NCI-H2196 treated with DMSO at 0.1 percent for 48 hours (cell line): ENCODE results near the gene FNDC3B.

Experiments used
- DNase-seq: peaks from one replicate; lab custom pipeline; 2025; ENCODE audit not compliant: unreplicated experiment; lab: John Stamatoyannopoulos, UW

FNDC3B gene

DNA sequence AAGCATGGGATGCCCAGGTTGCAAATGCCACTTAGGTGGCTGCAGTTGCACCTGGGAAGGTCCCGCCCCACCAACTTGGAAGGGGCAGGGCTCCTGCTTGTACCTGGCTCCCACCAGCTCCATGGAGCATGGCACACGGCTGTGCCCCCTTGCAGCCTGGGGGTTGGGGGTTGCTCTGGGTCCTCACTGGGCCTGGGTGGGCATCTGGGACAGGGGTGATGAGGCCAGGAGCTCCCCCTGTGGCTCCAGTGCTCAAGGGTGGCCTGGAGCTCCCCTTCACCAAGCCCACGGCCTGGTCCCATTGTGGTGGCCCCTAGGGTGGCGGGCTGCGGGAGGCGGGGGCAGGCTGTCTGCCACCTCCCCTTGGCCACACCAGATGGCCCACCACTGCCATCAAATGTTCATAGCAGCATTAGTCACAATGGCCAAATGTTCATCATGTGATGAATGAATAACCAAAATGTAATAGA, 372.1 kb downstream of the FNDC3B start:
- DNase-seq: no peak

DNA sequence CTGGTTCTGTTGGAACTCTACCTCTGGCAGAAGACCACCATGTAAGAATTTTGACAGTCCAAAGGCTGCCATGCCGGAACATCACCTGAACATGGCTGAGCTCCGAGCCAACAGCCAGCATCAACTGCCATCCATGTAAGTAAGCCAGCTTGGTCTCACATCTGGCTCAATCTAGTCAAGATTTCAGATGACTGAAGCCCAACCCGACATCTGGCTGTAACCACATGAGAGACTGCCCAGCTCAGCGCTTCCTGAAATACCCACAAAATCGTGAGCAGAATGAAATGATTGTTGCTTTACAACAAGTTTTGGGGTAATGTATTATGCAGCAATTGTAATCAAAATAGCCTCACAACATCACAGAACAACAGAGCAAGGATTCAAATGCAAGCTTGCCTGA, 375.9 kb downstream of the FNDC3B start:
- no peak for DNase-seq

DNA sequence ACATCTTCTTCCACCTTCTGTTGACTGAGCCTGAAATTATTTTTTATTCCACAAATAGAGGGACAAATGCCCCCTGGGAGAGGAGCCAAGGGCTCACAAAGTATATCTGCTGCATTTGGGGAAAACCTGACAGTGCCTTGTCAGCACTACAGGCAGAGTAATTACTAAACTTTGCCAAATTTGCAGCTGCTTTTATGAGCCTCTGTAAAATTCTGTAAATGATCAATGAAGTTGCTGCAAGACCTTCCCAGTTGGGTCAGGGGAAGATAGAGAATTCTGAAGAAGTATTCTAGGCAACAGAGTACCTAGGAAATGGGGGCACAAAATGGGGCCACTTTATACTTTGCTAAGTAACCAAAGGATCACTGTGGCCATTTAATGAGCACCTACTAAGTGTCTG, 398.3 kb downstream of the FNDC3B start:
- no peak for DNase-seq

DNA sequence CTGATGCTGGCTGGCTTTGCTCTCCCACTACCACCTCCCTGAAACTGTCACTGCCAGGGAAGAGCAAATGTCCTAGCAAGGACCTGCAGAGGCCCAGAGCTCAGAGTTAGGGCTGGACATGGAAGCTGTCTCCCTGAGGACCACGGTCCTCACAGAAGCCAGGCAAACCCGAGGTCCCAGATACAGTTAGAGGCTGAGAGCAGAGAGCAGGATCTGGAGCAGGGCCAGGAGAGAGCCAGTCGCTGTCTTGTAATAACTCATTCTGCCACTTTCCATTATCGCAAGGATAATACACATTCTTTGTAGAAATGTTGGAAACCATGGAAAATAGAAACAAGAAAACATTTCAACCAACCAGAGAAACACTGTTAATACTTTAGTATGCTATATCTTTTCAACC, 398.8 kb downstream of the FNDC3B start:
- DNase-seq: no peak

DNA sequence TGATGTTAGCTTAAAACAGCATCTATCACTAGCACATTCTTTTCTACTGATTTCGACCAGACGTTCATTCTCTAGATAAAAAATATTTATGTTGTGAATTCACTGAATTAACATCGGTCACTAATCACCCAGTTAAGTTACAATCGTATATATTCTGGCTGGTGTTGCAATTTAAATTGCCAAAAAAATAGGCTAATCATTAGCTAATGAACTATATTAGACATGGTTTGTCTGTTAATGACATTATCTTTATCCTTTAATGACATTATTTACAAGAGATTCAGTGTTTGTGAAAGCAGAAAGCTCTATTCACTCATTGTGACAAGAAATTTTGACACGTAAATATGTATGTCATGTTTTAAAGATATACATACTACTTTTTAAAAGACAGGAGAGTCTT, 402.2 kb downstream of the FNDC3B start:
- no peak for DNase-seq

DNA sequence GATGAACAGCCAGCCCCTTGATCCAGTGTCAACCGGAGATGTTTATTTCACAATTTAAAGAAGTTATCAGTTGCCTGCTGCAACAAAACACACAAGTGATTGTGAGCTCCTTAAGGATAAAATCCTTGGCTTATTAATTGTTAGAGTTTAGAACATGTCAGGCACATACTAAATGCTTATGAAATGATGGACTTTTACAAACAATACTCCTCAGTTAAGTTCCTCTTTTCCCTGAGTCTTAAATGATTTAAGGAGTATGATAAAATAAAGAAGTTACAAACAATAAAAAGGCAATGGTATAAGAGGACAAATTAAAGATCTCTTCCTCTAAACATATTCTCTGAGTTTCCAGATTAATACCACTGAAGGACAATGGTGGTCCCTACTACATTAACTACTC, 403.2 kb downstream of the FNDC3B start:
- DNase-seq: no peak

DNA sequence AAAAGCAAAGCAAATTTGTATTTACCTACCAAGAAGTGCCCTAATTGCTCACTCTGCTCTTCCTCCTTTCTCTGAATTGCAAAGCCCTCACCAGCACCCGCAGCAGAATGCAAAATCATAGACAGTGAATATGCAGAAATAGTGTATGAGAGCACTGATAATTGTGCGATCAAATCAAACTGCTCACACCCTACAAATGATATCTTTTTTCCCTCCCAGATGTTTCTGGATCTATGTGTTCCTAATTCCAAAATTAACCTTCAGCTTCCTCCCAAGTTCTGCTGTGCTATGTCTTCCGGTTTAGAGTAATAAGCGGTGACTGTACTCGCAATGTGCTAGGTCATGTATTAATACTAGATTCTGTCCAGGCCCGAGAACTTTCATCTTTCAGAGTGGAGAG, 405.4 kb downstream of the FNDC3B start:
- DNase-seq: no peak

DNA sequence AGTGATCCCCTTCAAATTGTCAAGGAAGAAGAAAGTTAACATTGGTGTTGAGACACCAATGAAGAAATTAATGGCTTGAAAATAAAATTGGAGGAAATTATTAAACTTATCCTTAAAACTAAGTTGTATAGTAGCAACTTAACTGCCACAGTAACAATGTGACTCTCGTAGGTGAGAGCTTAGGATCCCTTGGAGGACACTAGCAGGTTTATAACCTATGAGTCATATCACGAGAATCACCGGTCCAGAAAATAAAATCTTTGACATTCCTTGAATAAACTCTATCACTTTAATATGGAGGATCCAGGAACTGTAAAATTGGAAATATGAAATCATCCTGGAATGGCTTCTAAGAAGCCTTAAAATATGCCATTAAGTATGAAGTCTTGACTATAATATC, 406.8 kb downstream of the FNDC3B start:
- no peak for DNase-seq

DNA sequence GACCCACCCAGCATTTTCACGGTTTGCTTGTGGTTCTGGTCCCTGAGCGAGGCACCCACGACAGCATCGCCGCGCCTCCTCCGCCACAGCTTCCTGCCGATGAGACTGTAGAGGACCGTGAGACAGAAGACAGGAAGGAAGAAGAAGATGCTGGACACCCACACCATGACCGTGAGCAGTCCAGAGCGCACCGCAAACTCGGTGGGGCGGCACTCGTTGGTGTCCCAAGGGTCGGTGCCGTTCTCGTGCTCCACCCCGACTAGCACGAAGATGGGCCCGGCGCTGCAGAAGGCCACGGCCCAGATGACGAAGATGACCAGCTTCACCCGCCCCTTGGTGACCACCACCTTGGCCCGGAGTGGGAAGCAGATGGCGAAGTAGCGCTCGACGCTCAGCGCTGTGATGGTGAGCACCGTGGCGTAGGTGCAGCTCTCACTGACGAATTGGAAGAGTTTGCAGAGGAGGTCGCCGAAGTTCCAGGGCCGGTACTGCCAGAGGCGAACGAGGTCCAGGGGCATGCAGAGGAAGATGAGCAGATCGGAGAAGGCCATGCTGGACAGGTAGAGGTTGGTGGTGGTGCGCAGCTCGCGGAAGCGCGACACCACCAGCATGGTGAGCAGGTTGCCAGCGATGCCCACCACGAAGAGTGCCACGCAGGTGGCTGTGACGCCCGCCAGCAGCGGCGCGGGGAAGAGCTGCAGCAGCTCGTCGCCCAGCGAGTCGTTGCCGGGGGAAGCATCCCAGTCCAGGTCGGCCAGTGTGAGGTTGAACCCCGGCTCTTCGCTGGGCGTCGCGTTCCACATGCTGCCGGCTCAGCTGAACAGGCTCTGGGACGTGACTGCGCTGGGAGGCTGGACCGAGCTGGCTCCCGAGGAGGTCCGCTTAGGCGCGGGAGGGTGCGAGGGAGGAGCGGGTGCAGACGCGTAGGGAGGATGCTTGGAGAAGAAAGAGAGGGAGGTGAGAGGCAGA, 408.5 kb downstream of the FNDC3B start, which contains the start of gene GHSR:
TSS of gene GHSR (minus strand) at position 846 of the 969 bp plus-strand sequence. CDS start at position 803, 43 bp downstream.
- DNase-seq: no peak

DNA sequence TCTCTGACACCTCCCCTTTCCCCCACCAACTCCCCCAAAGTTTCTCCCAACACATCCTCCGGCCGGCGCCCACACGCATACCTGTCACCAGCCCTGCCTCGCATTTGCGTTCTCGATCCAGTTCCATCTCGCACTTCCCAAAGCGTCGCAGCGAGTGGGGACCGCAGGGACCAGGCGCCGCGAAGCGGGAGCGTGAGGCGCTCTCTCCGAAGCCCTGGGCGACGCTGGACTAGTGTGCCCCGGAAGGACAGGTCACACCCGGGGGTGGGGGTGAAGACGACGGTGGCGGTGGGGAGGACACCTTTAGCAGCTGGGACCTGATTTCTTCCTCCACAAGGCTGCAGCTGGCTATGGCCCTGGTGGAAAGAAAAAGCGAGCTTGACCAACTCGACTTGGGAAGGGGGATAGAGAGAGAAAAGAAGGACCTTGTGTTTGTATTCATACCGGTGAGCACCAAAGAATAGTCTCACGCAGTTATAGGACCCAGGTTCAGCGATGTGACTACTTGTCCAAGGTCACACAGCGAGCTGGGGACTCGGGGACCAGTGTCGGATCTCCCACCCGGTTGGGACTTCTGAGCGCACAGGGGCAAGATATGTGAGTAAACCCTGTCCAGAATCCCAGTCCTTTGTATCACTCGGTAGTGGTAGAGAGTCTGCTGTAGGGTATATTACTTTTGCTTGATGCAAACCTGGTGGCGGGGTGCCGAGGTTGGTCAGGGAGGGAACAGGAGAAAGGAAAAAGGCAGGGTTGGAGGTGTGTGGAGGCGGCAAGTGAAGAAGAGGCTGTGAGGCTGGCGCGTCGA, 409.5 kb downstream of the FNDC3B start:
- no peak for DNase-seq

DNA sequence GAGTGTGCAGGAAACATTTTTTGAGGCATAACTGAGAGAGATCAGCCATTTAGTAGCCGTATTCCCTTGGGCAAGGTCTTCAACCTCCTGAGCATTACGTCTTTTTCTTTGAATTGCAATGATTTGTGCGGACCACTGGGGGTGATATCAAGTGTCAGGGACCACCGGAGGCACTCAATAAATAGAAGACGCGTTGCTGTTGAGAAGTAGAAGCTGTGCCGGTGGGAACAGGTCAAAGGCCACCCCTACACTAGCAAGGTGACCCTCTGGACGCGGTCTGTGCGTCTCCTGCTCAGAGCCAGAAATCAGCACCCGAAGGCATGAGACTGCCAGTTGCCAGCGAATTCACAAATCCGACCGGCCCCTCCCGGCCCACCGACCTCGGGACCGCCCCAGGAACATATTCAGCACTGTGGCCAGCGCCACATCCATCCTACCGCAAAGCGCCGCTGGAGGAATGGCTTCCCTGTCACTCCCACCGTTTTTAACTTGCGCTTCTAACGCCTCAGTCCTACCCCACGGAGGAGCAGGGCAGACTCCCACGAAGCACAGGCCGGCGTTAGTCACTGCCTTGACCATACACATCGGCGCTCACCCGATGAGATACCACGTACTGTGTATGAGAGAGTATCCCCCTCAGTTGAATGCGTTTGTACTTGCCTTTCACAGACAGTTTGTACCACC, 410.2 kb downstream of the FNDC3B start:
- no peak for DNase-seq
